WERI-Rb-1 (cell line): Measurements from ENCODE around the gene CLTA.

Experiments used
- DNase-seq: peaks from one replicate; pipeline ENCODE4 v3.0.0-alpha.2; 2020
- H3K27ac ChIP-seq: fragments of 250-450 bp; sonication (Bioruptor Pico); 2 replicates; pipeline ENCODE4 v1.5.1; 2020; ENCODE audit warnings: mild to moderate bottlenecking, moderate library complexity
- H3K27me3 ChIP-seq: fragments of 250-450 bp; sonication (Bioruptor Pico); 2 replicates; pipeline ENCODE4 v1.5.1; 2021; ENCODE audit warnings: mild to moderate bottlenecking, low read depth, moderate library complexity; ENCODE audit not compliant: insufficient read depth, severe bottlenecking
- H3K36me3 ChIP-seq: fragments of 250-450 bp; sonication (Bioruptor Pico); 2 replicates; pipeline ENCODE4 v1.5.1; 2020; ENCODE audit warnings: mild to moderate bottlenecking, moderate library complexity
- H3K4me3 ChIP-seq: 2 replicates; pipeline ENCODE4 v1.5.1; 2011; ENCODE audit warnings: low read depth, mild to moderate bottlenecking, control low read depth, low read length
- H3K9me3 ChIP-seq: fragments of 250-450 bp; sonication (Bioruptor Pico); 2 replicates; pipeline ENCODE4 v1.5.1; 2021; ENCODE audit warnings: mild to moderate bottlenecking, moderate library complexity; ENCODE audit not compliant: severe bottlenecking
- CTCF ChIP-seq: IDR thresholded peaks from 2 replicates; pipeline ENCODE4 v1.5.1; 2011; ENCODE audit warnings: low read depth, mild to moderate bottlenecking, control low read depth, inconsistent platforms, low read length

The CLTA gene

GRCh38 chr9:36211510-36211909 lies 20.8 kb downstream of the CLTA start:
- peaks cover 70% of the 10 kb centered on the region for H3K36me3 ChIP-seq
- H3K27me3 ChIP-seq: no peaks in the 10 kb centered on the region
- H3K27ac ChIP-seq: no peak overlapping the region; the same call in 1 of the 2 replicates
- no peak overlapping the region for H3K4me3 ChIP-seq
- peak; percentile 42 for DNase-seq
- no peaks in the 10 kb centered on the region for H3K9me3 ChIP-seq
- TF ChIP-seq CTCF: no peak

GRCh38 chr9:36213387-36213786 lies 22.7 kb downstream of the CLTA start:
- no peak for TF ChIP-seq CTCF
- Histone ChIP-seq H3K4me3 (no peak overlapping the region), H3K9me3 (no peaks in the 10 kb centered on the region), H3K27ac (no peak overlapping the region), H3K36me3 (peaks cover 72% of the 10 kb centered on the region), H3K27me3 (no peaks in the 10 kb centered on the region)
- no peak for DNase-seq

- no peaks in the 10 kb centered on the region for H3K9me3 ChIP-seq
- peak overlapping the region; percentile 25 for H3K27ac ChIP-seq
- H3K27me3 ChIP-seq: no peaks in the 10 kb centered on the region
- no peak for TF ChIP-seq CTCF
- H3K36me3 ChIP-seq: peaks cover 72% of the 10 kb centered on the region
- H3K4me3 ChIP-seq: no peak overlapping the region
- no peak for DNase-seq
These were observed 23.3 kb downstream of the CLTA start for GRCh38 chr9:36213989-36214388.

- DNase-seq: peak; percentile 58
- no peak for TF ChIP-seq CTCF
- Histone ChIP-seq H3K36me3 (peaks cover 72% of the 10 kb centered on the region), H3K27ac (peak overlapping the region; percentile 25), H3K27me3 (no peaks in the 10 kb centered on the region), H3K9me3 (no peaks in the 10 kb centered on the region), H3K4me3 (no peak overlapping the region)
These were observed 23.9 kb downstream of the CLTA start for GRCh38 chr9:36214571-36214970.

DNA sequence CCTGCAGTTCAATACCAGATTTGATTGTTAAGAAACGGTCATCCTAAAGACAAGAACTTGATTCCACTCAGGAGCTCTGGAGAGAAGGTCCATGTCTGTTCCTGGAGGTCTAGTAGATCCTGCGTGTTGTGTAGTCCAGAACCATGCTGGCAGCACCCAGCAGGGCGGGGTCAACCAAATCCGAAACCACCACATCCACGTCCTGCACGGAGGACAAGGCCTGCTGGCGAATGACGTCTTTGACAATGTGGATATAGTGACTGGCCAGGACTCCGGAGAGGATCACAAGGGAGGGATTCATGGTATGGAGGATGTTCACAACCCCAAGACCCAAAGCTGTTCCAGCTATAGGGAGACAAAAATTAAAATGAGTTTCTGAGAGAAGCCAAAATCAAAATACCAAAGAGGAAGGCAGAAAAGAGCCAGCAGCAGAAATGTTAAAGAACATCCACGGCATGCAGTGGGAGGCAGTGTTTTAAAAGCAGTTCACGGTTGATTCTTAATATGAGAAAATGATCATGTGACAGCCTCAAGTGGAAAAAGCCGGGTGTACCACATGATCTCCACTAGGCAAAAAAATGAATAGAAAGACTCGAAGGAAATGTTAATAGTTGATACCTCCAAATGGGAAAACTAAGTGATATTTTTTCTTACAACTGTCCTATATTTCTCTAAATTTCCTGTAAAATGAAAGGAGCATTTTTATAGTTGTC lies 26.7 kb downstream of the CLTA start:
- no peak for TF ChIP-seq CTCF
- Histone ChIP-seq H3K9me3 (peaks cover under 1% of the 10 kb centered on the region), H3K27me3 (no peaks in the 10 kb centered on the region), H3K4me3 (no peak overlapping the region), H3K36me3 (peaks cover 74% of the 10 kb centered on the region), H3K27ac (no peak overlapping the region)
- DNase-seq: no peak

DNA sequence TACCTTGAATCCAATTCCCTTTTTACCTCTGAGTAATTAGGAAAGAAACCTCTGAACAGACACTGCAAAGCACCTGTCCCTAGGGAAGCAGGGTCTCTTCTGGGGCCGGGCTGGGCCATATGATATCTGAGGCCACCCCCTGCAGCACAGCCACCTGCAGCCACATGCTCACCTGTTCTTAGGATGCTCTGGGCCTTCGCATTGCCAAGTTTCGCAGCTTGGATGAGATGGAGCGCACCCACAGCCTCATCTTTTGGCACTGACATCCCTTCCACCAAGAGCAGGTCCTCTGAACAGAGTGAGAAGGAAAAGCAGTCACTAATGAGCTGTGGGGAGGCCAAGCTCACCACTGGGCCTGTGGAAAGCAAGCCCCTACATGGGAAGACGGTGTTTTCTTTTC lies 27.3 kb downstream of the CLTA start:
- no peak overlapping the region for H3K4me3 ChIP-seq
- no peak for DNase-seq
- H3K9me3 ChIP-seq: peaks cover 7% of the 10 kb centered on the region
- H3K27ac ChIP-seq: no peak overlapping the region
- H3K27me3 ChIP-seq: no peaks in the 10 kb centered on the region
- no peak for TF ChIP-seq CTCF
- H3K36me3 ChIP-seq: peaks cover 74% of the 10 kb centered on the region
